OCI-LY7 (cell line): ENCODE data around the gene ZSCAN26. TPM values are rescaled to one million over a fixed set of nuclear protein-coding genes. Genes with fewer than 3 reads are reported as not detected.

Experiments
- BruUV-seq: library from RNA; stranded (reverse); fragments of 400-500 nt; replicated peaks from 2 replicates; lab custom pipeline; 2021; lab: Mats Ljungman, UMichigan
- CTCF ChIA-PET: fragments of 300-600 bp; sonication (Branson Sonifier 250); formaldehyde crosslinking; loops from one replicate; lab custom pipeline; 2022; ENCODE audit warnings: antibody characterized with exemption; ENCODE audit not compliant: unreplicated experiment; lab: Charles Lee
- POLR2A ChIA-PET: fragments of 300-600 bp; sonication (Branson Sonifier 250); formaldehyde crosslinking; loops from one replicate; lab custom pipeline; 2022; ENCODE audit warnings: antibody characterized with exemption; lab: Charles Lee
- DNase-seq: peaks from one replicate; pipeline ENCODE4 v3.0.0-alpha.2; 2015; ENCODE audit warnings: low spot score
- H2AFZ ChIP-seq: fragments of 200-600 bp; sonication (generic), shearing (Covaris generic); 2 replicates; pipeline ENCODE4 v1.6.1; 2014; ENCODE audit warnings: mild to moderate bottlenecking, antibody characterized with exemption, low read length, moderate library complexity
- H3K27ac ChIP-seq: fragments of 200-600 bp; sonication (generic); 2 replicates; pipeline ENCODE4 v1.5.1; 2014; ENCODE audit warnings: mixed run types, low read depth, mild to moderate bottlenecking, moderate library complexity, low read length, inconsistent platforms; ENCODE audit not compliant: poor library complexity, severe bottlenecking
- H3K36me3 ChIP-seq: fragments of 200-600 bp; sonication (generic); 2 replicates; pipeline ENCODE4 v1.6.1; 2014; ENCODE audit warnings: mild to moderate bottlenecking, antibody characterized with exemption, low read length, moderate library complexity, mixed read lengths; ENCODE audit not compliant: insufficient read depth
- H3K4me1 ChIP-seq: fragments of 200-600 bp; sonication (generic); 2 replicates; pipeline ENCODE4 v1.5.1; 2014; ENCODE audit warnings: mild to moderate bottlenecking, low read length; ENCODE audit not compliant: insufficient read depth, poor library complexity, severe bottlenecking
- H3K4me2 ChIP-seq: fragments of 200-600 bp; sonication (generic); 2 replicates; pipeline ENCODE4 v1.6.1; 2014; ENCODE audit warnings: mild to moderate bottlenecking, low read length
- H3K4me3 ChIP-seq: fragments of 200-600 bp; sonication (generic); 2 replicates; pipeline ENCODE4 v1.5.1; 2014; ENCODE audit warnings: mild to moderate bottlenecking, low read depth, low read length; ENCODE audit not compliant: poor library complexity, severe bottlenecking
- H3K79me2 ChIP-seq: fragments of 200-600 bp; sonication (generic); 2 replicates; pipeline ENCODE4 v1.6.1; 2016; ENCODE audit warnings: low read depth, mild to moderate bottlenecking, low read length, moderate library complexity, mixed read lengths; ENCODE audit not compliant: insufficient read depth
- H3K9me2 ChIP-seq: fragments of 200-600 bp; sonication (generic); 2 replicates; pipeline ENCODE4 v1.6.1; 2016; ENCODE audit warnings: mild to moderate bottlenecking, low read length, mixed read lengths; ENCODE audit not compliant: insufficient read depth
- H3K9me3 ChIP-seq: fragments of 200-600 bp; sonication (generic); 2 replicates; pipeline ENCODE4 v1.6.1; 2014; ENCODE audit warnings: mild to moderate bottlenecking, mixed run types, low read length, mixed read lengths
- H4K20me1 ChIP-seq: fragments of 200-600 bp; sonication (generic); 2 replicates; pipeline ENCODE4 v1.6.1; 2014; ENCODE audit warnings: mild to moderate bottlenecking, antibody characterized with exemption, low read length, moderate library complexity, mixed read lengths; ENCODE audit not compliant: insufficient read depth
- EZH2phosphoT487 ChIP-seq: fragments of 200-600 bp; sonication (generic); IDR thresholded peaks from 2 replicates; pipeline ENCODE4 v1.6.1; 2018; ENCODE audit warnings: low read depth, borderline replicate concordance, mild to moderate bottlenecking, mixed run types, antibody characterized with exemption, low read length, moderate library complexity, mixed read lengths
- intact Hi-C: fragments of 100-400 bp; cut with micrococcal nuclease; formaldehyde crosslinking; loops from one replicate; pipeline ENCODE4 v1.10.0; 2022; ENCODE audit not compliant: unreplicated experiment
- total RNA-seq, 2 experiments: library from RNA; depleted of rRNA in 1 of 2; stranded (reverse); fragments of >200 nt in 1 of 2; shearing (Covaris generic) in 1 of 2; gene quantifications; 2 replicates each; pipeline ENCODE4 v1.2.3, GENCODE V29; 2014 to 2022
- TF ChIP-seq, protein P1 (sequence below): fragments of 200-600 bp; sonication (generic); conservative IDR thresholded peaks from 2 replicates; pipeline ENCODE4 v1.5.1; 2014; ENCODE audit warnings: mild to moderate bottlenecking, antibody characterized with exemption, low read length, moderate library complexity, mixed read lengths

The ZSCAN26 gene
- total RNA-seq, 2 experiments from 2014 or later, result 2.8 to 6.8 TPM

DNA sequence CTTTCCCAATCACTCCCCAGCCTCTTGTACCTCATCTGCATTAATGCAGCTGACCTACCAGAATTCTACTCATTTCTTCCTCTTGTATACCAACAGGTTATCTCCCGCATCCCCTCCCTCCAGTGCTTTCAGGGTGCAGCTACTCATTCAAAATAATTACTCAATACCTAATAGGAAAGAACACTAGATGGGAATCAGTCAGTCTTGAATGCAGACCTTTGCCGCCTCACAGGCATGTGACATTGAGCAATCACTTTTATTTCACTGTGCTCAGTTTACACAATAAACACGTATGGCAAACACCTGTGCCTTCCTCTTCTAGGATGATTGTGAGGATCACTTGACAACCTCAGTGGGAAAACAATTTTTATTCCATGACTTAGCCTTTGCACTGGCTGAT is 55.7 kb downstream of the ZSCAN26 start:
- POLR2A ChIA-PET, result interaction anchor here (0.6 to 0.7 kb wide), 2 partner anchors 661 to 1588 kb away, joined by 3 read pairs; no protein-coding TSS in a partner anchor
- CTCF ChIA-PET, result no interaction called here
- no peak overlapping the region for H3K4me2 ChIP-seq

DNA sequence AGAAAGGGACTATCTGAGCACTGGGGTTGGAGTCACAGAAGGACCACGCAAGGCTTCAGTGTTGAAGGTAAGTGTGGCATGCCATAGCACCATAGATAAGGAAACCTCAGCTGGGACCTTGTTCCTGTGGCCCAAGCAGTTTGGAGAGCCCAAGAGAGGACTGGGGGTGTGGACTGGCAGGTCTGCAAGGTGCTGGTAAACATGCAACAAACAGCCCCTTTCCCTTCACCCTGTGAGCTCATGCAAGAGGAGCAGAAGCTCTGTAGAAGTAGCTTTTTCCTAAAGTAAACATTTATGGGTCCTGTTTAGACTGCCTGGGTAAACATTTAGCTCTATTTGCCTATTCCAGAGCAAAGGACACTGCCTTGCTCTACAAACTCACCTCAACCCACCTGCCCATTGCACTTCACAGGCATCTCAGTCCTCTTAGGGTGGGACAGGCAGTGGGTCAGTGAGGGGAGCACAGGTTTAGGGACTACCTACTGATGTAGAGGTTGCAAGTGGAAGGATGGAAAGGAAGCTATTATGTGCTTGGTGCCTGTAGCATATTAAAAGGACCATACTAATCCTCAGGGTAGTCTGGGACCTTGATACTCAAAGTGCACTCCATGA is 57.0 kb downstream of the ZSCAN26 start:
- Histone ChIP-seq H3K36me3 (no peaks in the 10 kb centered on the region), H3K4me2 (no peak overlapping the region), H4K20me1 (no peaks in the 10 kb centered on the region), H3K9me3 (no peaks in the 10 kb centered on the region), H3K9me2 (no peaks in the 10 kb centered on the region), H3K4me1 (no peaks in the 10 kb centered on the region), H2AFZ (no peak overlapping the region), H3K4me3 (no peak overlapping the region), H3K27ac (no peak overlapping the region), H3K79me2 (no peaks in the 10 kb centered on the region)
- no TSS peak for BruUV-seq
- intact Hi-C loops, result no loop called here
- TF ChIP-seq EZH2phosphoT487, result no peak
- TF ChIP-seq, protein P1, sequence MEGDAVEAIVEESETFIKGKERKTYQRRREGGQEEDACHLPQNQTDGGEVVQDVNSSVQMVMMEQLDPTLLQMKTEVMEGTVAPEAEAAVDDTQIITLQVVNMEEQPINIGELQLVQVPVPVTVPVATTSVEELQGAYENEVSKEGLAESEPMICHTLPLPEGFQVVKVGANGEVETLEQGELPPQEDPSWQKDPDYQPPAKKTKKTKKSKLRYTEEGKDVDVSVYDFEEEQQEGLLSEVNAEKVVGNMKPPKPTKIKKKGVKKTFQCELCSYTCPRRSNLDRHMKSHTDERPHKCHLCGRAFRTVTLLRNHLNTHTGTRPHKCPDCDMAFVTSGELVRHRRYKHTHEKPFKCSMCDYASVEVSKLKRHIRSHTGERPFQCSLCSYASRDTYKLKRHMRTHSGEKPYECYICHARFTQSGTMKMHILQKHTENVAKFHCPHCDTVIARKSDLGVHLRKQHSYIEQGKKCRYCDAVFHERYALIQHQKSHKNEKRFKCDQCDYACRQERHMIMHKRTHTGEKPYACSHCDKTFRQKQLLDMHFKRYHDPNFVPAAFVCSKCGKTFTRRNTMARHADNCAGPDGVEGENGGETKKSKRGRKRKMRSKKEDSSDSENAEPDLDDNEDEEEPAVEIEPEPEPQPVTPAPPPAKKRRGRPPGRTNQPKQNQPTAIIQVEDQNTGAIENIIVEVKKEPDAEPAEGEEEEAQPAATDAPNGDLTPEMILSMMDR, result no peak
- CTCF ChIA-PET, result no interaction called here
- DNase-seq, result no peak
- POLR2A ChIA-PET, result interaction anchor here (0.8 kb wide), 1 partner anchor 24 kb away, joined by 3 read pairs; no protein-coding TSS in a partner anchor

More for the DNA sequence above, 55.7 kb downstream of the ZSCAN26 start:
- no peak overlapping the region for H2AFZ ChIP-seq
- H3K4me3 ChIP-seq, result no peak overlapping the region
- no peaks in the 10 kb centered on the region for H3K79me2 ChIP-seq
- H3K4me1 ChIP-seq, result no peaks in the 10 kb centered on the region
- intact Hi-C loops, result no loop called here
- no peak for DNase-seq
- no peaks in the 10 kb centered on the region for H4K20me1 ChIP-seq
- H3K9me2 ChIP-seq, result no peaks in the 10 kb centered on the region
- no TSS peak for BruUV-seq
- H3K9me3 ChIP-seq, result no peaks in the 10 kb centered on the region
- TF ChIP-seq EZH2phosphoT487, result no peak
- TF ChIP-seq, protein P1, result no peak
- H3K36me3 ChIP-seq, result no peaks in the 10 kb centered on the region
- no peak overlapping the region for H3K27ac ChIP-seq

DNA sequence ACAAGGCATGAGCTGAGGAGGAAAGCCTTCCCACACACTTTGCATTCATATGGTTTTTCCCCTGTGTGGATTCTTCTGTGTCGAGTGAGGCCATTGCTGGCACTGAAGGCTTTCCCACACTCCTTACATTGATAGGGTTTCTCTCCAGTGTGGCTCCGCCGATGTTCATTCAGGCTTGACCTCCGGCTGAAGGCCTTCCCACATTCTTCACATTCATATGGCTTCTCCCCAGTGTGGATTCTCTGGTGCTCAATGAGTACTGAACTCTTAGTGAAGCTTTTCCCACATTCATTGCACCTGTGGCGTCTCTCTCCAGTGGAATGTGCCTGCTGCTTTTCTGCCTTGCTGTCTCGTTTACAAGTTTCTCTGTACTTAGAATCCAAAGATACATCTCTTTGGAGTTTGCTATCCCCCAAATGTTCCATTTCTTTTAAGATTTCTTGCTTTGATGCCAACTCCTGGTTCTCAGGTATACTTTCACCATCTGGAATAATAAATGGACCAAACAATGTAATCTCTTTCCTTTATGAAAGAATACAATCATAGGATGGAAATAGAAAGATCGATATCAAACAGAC is 59.5 kb downstream of the ZSCAN26 start:
- Histone ChIP-seq H4K20me1 (no peaks in the 10 kb centered on the region), H3K9me3 (no peaks in the 10 kb centered on the region), H3K36me3 (no peaks in the 10 kb centered on the region), H3K4me3 (no peak overlapping the region), H3K4me1 (no peaks in the 10 kb centered on the region), H3K27ac (no peak overlapping the region), H3K4me2 (no peak overlapping the region), H3K79me2 (no peaks in the 10 kb centered on the region), H3K9me2 (no peaks in the 10 kb centered on the region), H2AFZ (no peak overlapping the region)
- no TSS peak for BruUV-seq
- ChIA-PET POLR2A (interaction anchor here (0.7 kb wide), 1 partner anchor 244 kb away, joined by 3 read pairs; no protein-coding TSS in a partner anchor), CTCF (no interaction called here)
- DNase-seq, result no peak
- TF ChIP-seq, protein P1, result no peak
- no peak for TF ChIP-seq EZH2phosphoT487
- intact Hi-C loops, result no loop called here
